ENCODE results near the gene ZBTB24. TPM values are rescaled to one million over a fixed set of nuclear protein-coding genes. Genes with fewer than 3 reads are reported as not detected.

Gene ZBTB24
- total and polyA plus RNA-seq, 4 donors = 1.2 to 3.9 (median 2.2) TPM

- no peaks in the 10 kb centered on the region for H3K4me1 ChIP-seq (ENCODE audit: control insufficient read depth in 4 of 4, insufficient read depth in 4 of 4, low read length in 3 of 4)
- H3K27me3 ChIP-seq (ENCODE audit: control insufficient read depth in 4 of 4, insufficient read depth in 4 of 4, low read length in 3 of 4) = no peaks in the 10 kb centered on the region
- no peak overlapping the region for H3K9ac ChIP-seq (ENCODE audit: low read depth in 1 of 2, low read length in 2 of 2)
- TF ChIP-seq RXRA (IDR thresholded peaks at IDR 0.05) = no peak
- no peak for DNase-seq (ENCODE audit: low spot score)
- H3K9me3 ChIP-seq (ENCODE audit: control insufficient read depth in 4 of 4, low read length in 3 of 4) = no peaks in the 10 kb centered on the region
- H3K4me3 ChIP-seq (ENCODE audit: low read depth in 1 of 3, low read length in 3 of 3) = no peak overlapping the region
- H3K36me3 ChIP-seq (ENCODE audit: control insufficient read depth in 4 of 4, insufficient read depth in 3 of 4, low read depth in 1 of 4, low read length in 3 of 4) = no peaks in the 10 kb centered on the region
- H3K27ac ChIP-seq (ENCODE audit: low read depth in 1 of 2, low read length in 2 of 2) = no peak overlapping the region
Measured at GRCh38 chr6:109524129-109524528, 41.1 kb upstream of the ZBTB24 start.

- 80% methylated on average over 2 of the region's 2 CpGs for WGBS
Measured at GRCh38 chr6:109523478-109523877, 40.5 kb upstream of the ZBTB24 start.

More at GRCh38 chr6:109523478-109523877, 40.5 kb upstream of the ZBTB24 start:
- no peaks in the 10 kb centered on the region for H3K9me3 ChIP-seq (ENCODE audit: control insufficient read depth in 4 of 4, low read length in 3 of 4)
- H3K27ac ChIP-seq (ENCODE audit: low read depth in 1 of 2, low read length in 2 of 2) = no peak overlapping the region
- DNase-seq (ENCODE audit: low spot score) = no peak
- H3K4me1 ChIP-seq (ENCODE audit: control insufficient read depth in 4 of 4, insufficient read depth in 4 of 4, low read length in 3 of 4) = no peaks in the 10 kb centered on the region
- no peaks in the 10 kb centered on the region for H3K36me3 ChIP-seq (ENCODE audit: control insufficient read depth in 4 of 4, insufficient read depth in 3 of 4, low read depth in 1 of 4, low read length in 3 of 4)
- H3K27me3 ChIP-seq (ENCODE audit: control insufficient read depth in 4 of 4, insufficient read depth in 4 of 4, low read length in 3 of 4) = no peaks in the 10 kb centered on the region
- no peak overlapping the region for H3K4me3 ChIP-seq (ENCODE audit: low read depth in 1 of 3, low read length in 3 of 3)
- TF ChIP-seq RAD21 (IDR thresholded peaks at IDR 0.05) (no peak), HNF4G (IDR thresholded peaks at IDR 0.05) (no peak), JUND (IDR thresholded peaks at IDR 0.05) (no peak), ATF3 (IDR thresholded peaks at IDR 0.05) (no peak), HNF4A (conservative IDR thresholded peaks at IDR 0.05) (no peak), TAF1 (conservative IDR thresholded peaks at IDR 0.05) (no peak), FOXA1 (IDR thresholded peaks at IDR 0.05) (no peak), ZBTB33 (IDR thresholded peaks at IDR 0.05) (no peak), YY1 (IDR thresholded peaks at IDR 0.05) (no peak), CTCF (IDR thresholded peaks at IDR 0.05; ENCODE audit: low read depth, low read length, missing input control) (no peak), MAX (IDR thresholded peaks at IDR 0.05) (no peak), GABPA (IDR thresholded peaks at IDR 0.05 in 1 of 2, conservative IDR thresholded peaks at IDR 0.05 in 1 of 2) (no peak), SP1 (IDR thresholded peaks at IDR 0.05) (no peak), FOXA2 (IDR thresholded peaks at IDR 0.05) (no peak), REST (IDR thresholded peaks at IDR 0.05) (no peak), EGR1 (IDR thresholded peaks at IDR 0.05; ENCODE audit: low read depth in 2 of 2) (no peak), RXRA (IDR thresholded peaks at IDR 0.05) (no peak)
- H3K9ac ChIP-seq (ENCODE audit: low read depth in 1 of 2, low read length in 2 of 2) = no peak overlapping the region
